HEK293T (cell line): ENCODE measurements around the gene DGKQ.

Experiments
- CTCF ChIA-PET: fragments of 350-600 bp; formaldehyde crosslinking; extraction: SDS; loops from one replicate; lab custom pipeline; 2021; ENCODE audit warnings: antibody characterized with exemption, inconsistent platforms; lab: Yijun Ruan, JAX
- POLR2A ChIA-PET: fragments of 350-600 bp; formaldehyde crosslinking; extraction: SDS; loops from one replicate; lab custom pipeline; 2020; ENCODE audit warnings: antibody characterized with exemption, inconsistent platforms; lab: Yijun Ruan, JAX
- DNase-seq: peaks from one replicate; pipeline ENCODE4 v3.0.0; 2012; ENCODE audit warnings: mixed read lengths; ENCODE audit errors: extremely low spot score
- ARNT ChIP-seq: fragments of 450-650 bp; IDR thresholded peaks from 2 replicates; pipeline ENCODE4 v1.6.1; 2017; ENCODE audit warnings: mild to moderate bottlenecking
- BHLHE40 ChIP-seq: fragments of 450-650 bp; IDR thresholded peaks from 2 replicates; pipeline ENCODE4 v1.6.1; 2016; ENCODE audit warnings: mild to moderate bottlenecking, moderate library complexity, borderline replicate concordance
- CTBP1 ChIP-seq: fragments of 450-650 bp; IDR thresholded peaks from 2 replicates; pipeline ENCODE4 v1.6.1; 2016; ENCODE audit warnings: borderline replicate concordance
- ELF4 ChIP-seq: fragments of 450-650 bp; IDR thresholded peaks from 2 replicates; pipeline ENCODE4 v1.6.1; 2017; ENCODE audit warnings: antibody characterized with exemption
- FOXA1 ChIP-seq: fragments of 450-650 bp; IDR thresholded peaks from 2 replicates; pipeline ENCODE4 v1.6.1; 2016; ENCODE audit warnings: mild to moderate bottlenecking
- FOXK2 ChIP-seq: fragments of 450-650 bp; IDR thresholded peaks from 2 replicates; pipeline ENCODE4 v1.6.1; 2016; ENCODE audit warnings: mild to moderate bottlenecking
- FOXM1 ChIP-seq: fragments of 450-650 bp; IDR thresholded peaks from 2 replicates; pipeline ENCODE4 v1.6.1; 2017; ENCODE audit warnings: mild to moderate bottlenecking, borderline replicate concordance
- HDGF ChIP-seq: fragments of 450-650 bp; IDR thresholded peaks from 2 replicates; pipeline ENCODE4 v1.6.1; 2017; ENCODE audit warnings: antibody characterized with exemption, borderline replicate concordance
- L3MBTL2 ChIP-seq: fragments of 450-650 bp; conservative IDR thresholded peaks from 2 replicates; pipeline ENCODE4 v1.6.1; 2016; ENCODE audit warnings: mild to moderate bottlenecking
- LEF1 ChIP-seq: fragments of 450-650 bp; IDR thresholded peaks from 2 replicates; pipeline ENCODE4 v1.6.1; 2017; ENCODE audit warnings: mild to moderate bottlenecking, borderline replicate concordance
- NFRKB ChIP-seq: fragments of 450-650 bp; IDR thresholded peaks from 2 replicates; pipeline ENCODE4 v1.6.1; 2016; ENCODE audit warnings: mild to moderate bottlenecking, moderate library complexity
- PKNOX1 ChIP-seq: fragments of 450-650 bp; IDR thresholded peaks from 2 replicates; pipeline ENCODE4 v1.6.1; 2016
- SP1 ChIP-seq: fragments of 450-650 bp; IDR thresholded peaks from 2 replicates; pipeline ENCODE4 v1.6.1; 2017
- SUZ12 ChIP-seq: fragments of 450-650 bp; IDR thresholded peaks from 2 replicates; pipeline ENCODE4 v1.6.1; 2016; ENCODE audit warnings: mild to moderate bottlenecking
- TARDBP ChIP-seq: fragments of 450-650 bp; IDR thresholded peaks from 2 replicates; pipeline ENCODE4 v1.6.1; 2016
- ZNF384 ChIP-seq: fragments of 450-650 bp; IDR thresholded peaks from 2 replicates; pipeline ENCODE4 v1.6.1; 2016

DGKQ gene

GRCh38 chr4:1010395-1011021 is 37.1 kb upstream of the DGKQ start:
- no peak for TF ChIP-seq NFRKB
- TF ChIP-seq ELF4, result no peak
- no peak for TF ChIP-seq FOXA1
- peak; percentile 51; the same call in 1 of the 2 replicates for TF ChIP-seq L3MBTL2
- TF ChIP-seq ZNF384, result no peak
- no peak for TF ChIP-seq BHLHE40
- TF ChIP-seq CTBP1, result no peak
- TF ChIP-seq PKNOX1, result peak; percentile 80
- ChIA-PET CTCF (no interaction called here), POLR2A (interaction anchor here (0.7 to 1.8 kb wide), 2 partner anchors 23 to 78 kb away, joined by 4 to 5 read pairs; partner anchors contain the start of genes GAK, IDUA and TMEM175)
- no peak for DNase-seq

DNA sequence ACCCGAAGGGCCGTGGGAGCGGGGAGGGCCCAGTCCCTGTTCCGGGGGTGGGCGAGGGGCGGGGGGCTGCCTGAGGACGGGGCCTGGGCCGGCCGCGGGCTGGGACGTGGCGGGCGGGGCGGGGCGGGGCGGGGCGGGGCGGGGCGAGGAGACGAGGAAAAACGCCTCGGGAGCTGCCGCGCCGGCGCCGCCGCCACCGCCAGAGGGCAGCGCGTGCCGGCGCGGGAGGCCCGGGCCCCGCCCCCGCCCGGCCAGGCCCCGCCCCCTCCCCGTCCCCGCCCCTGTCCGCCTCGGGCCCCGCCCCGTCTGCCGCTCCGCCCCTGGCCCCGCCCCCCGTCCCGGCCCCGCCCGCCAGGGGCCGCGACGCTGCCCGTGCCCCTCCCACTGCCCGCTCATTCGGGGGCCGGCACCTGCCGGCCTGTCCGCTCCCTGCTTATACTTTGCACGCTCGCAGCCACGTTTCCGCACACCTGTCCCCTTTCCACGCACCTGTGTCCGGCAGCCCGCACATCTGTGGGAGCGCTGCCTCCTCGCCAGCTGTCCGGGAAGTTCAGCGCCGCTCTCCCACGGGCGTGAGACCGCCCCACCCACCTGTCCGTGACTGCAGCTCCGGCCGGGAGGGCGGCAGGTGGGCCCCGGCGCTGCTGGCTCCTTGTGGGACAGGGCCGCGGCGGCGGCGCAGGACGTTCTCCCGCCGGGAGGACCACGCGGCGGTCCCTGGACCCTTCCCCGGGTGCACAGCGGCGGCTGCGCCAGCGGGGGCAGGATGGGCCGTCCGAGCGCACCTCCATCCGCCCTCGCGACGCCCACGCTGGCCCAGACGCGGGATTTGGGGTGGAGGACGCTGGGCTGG is 36.4 kb upstream of the DGKQ start:
- CTCF ChIA-PET, result no interaction called here
- DNase-seq, result peak; percentile 94
- POLR2A ChIA-PET, result interaction anchor here (1.8 kb wide), 1 partner anchor 23 kb away, joined by 5 read pairs; the partner anchor contains the start of gene IDUA
- TF ChIP-seq CTBP1 (0 out of 2 replicates have a peak, but pooled peaks have one; percentile 22), ZNF384 (no peak), FOXK2 (no peak), PKNOX1 (no peak), FOXA1 (no peak)

- TF ChIP-seq BHLHE40, result no peak
- TF ChIP-seq SUZ12, result no peak
- TF ChIP-seq ELF4, result no peak
- TF ChIP-seq SP1, result no peak
- no peak for TF ChIP-seq NFRKB
- no peak for TF ChIP-seq ZNF384
- TF ChIP-seq HDGF, result no peak
- no peak for TF ChIP-seq ARNT
- TF ChIP-seq L3MBTL2, result no peak
- no peak for TF ChIP-seq CTBP1
- no peak for TF ChIP-seq PKNOX1
- no peak for TF ChIP-seq FOXA1
- no peak for TF ChIP-seq LEF1
- TF ChIP-seq TARDBP, result no peak
- ChIA-PET CTCF (no interaction called here), POLR2A (interaction anchor here (1.8 kb wide), 1 partner anchor 22 kb away, joined by 5 read pairs; the partner anchor contains the start of gene IDUA)
- DNase-seq, result no peak
These were observed 35.6 kb upstream of the DGKQ start for GRCh38 chr4:1008840-1009541.

GRCh38 chr4:1006856-1007255 is 33.5 kb upstream of the DGKQ start:
- no peak for TF ChIP-seq BHLHE40
- TF ChIP-seq ELF4, result no peak
- TF ChIP-seq FOXK2, result no peak
- no peak for TF ChIP-seq L3MBTL2
- no peak for TF ChIP-seq TARDBP
- TF ChIP-seq ZNF384, result no peak
- TF ChIP-seq HDGF, result no peak
- no peak for TF ChIP-seq FOXM1
- TF ChIP-seq FOXA1, result no peak
- TF ChIP-seq LEF1, result no peak
- no peak for TF ChIP-seq ARNT
- no peak for TF ChIP-seq SUZ12
- TF ChIP-seq SP1, result no peak
- TF ChIP-seq CTBP1, result no peak
- TF ChIP-seq PKNOX1, result no peak
- TF ChIP-seq NFRKB, result no peak
- ChIA-PET POLR2A (no interaction called here), CTCF (interaction anchor here (0.9 kb wide), 1 partner anchor 19 kb away, joined by 3 read pairs; no protein-coding TSS in a partner anchor)
- no peak for DNase-seq
